Uterus (tissue), 2 donors: ENCODE data around the gene CSNK2B.
"Not testable (repeated sequence)": the region's sequence is repeated elsewhere in the genome, so short reads cannot be mapped to it uniquely, and the experiment has no call there.

Experiments
- CTCF ChIP-seq, 4 experiments: fragments of 200-600 bp in 2 of 4; fragments of 450-650 bp in 2 of 4; sonication (generic) in 2 of 4; IDR thresholded peaks; one replicate each; pipeline ENCODE4 v1.5.1; 2016 to 2019; ENCODE audit warnings: antibody characterized with exemption in 4 of 4, mild to moderate bottlenecking in 2 of 4, moderate library complexity in 1 of 4
- POLR2A ChIP-seq, 2 donors: fragments of 450-650 bp; IDR thresholded peaks; one replicate each; pipeline ENCODE4 v1.6.1; 2016; ENCODE audit warnings: antibody characterized with exemption in 2 of 2, mild to moderate bottlenecking in 1 of 2, moderate library complexity in 1 of 2

- not testable (repeated sequence) for TF ChIP-seq CTCF, POLR2A (IDR thresholded peaks at IDR 0.05)
Observed at GRCh38 chr6:31709157-31709556, 43.3 kb downstream of the CSNK2B start.
